ENCODE measurements around the gene CLEC20A.

CLEC20A gene

DNA sequence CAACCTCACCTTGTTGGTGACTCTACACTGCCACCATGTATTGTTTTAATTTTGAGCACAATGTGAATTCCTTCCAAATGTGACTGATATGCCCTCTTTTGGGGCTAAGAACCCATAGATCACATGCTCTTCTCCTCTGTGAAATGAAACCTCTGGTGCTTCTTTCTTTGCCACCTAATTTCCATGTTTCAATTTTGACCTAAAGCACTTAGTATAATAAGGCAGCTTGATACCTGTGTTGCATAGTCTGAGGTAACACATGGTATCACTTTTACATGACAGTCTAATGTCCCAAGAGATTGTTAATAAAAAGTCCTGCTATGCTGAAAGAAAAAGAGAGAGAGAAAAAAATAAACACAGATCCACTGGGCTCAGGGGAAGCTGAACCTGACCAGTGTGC, 24.2 kb downstream of the CLEC20A start:
- no peak for DNase-seq (ENCODE audit: low read depth in 3 of 3)

DNA sequence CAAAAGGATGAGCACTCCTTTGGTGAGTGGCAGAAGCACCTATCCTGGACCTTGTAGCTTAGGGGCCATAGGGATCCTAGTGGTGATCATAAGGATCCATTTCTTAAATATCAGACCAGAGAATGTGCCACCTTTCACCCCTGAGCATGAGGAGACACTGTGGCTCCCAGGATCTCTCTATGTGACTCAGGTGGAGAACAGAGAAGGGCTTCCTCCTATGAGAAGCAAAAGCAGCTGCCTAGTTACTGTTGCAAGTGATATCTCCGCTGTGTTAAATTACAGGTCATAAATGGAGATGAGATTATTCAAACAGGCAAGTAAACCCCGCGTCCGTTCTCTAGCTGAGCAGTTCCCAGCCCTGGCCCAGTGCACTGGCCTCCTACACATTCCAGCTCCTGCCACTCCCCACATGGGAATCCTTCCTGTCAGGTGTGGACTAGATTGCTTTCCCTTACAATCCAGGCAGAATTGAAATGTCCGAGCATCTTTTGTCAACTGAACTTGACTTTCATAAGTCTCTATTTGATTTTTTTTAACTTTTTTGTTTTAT, 26.3 kb downstream of the CLEC20A start:
- no peak for DNase-seq (ENCODE audit: low read depth in 3 of 3)

DNA sequence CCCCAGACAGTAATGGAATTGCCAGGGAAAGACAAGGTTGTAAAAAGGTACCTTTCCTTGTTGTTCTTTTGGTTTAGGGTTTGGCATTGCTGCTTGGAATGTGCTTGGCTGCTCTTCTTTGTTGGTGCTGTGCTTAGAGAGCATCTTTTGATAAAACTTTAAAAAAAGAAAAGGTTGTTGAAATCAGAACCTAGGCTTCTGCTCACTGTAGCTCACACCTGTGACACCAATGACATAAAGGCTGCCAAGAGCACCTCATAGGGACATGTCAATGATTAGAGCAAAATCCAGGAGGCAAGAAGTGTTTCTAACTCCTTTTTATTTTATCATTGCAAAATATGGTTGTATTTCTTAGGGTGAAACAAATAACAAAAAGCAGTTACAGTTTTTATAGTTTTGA, 28.9 kb downstream of the CLEC20A start:
- no peak for DNase-seq (ENCODE audit: low read depth in 3 of 3)

- DNase-seq (ENCODE audit: low read depth in 3 of 3), result no peak
Observed at GRCh38 chr1:178465011-178465410, 31.8 kb downstream of the CLEC20A start.

DNA sequence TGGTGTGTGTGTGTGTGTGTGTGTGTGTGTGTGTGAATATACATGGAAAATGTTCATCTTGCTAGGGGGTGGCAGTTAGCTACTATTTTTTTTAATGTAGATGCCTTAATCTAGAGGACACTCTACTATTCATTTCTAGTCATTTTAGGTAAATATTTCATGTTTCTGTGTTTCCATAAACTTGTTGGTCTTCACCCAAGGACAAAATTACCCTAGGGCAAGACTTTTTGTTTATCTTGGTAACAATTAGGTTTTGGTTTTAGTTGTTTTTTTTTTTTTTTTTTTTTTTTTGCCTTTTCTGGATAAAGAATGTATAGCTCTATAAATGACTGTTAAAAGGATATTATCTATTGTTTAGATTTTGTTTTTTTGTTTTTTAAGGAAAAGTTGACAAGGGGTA, 32.2 kb downstream of the CLEC20A start:
- DNase-seq (ENCODE audit: low read depth in 3 of 3), result no peak

GRCh38 chr1:178464141-178464540, 32.6 kb downstream of the CLEC20A start:
- no peak for DNase-seq (ENCODE audit: low read depth in 3 of 3)

- DNase-seq (ENCODE audit: low read depth in 3 of 3), result no peak
Observed at GRCh38 chr1:178461701-178462100, 35.1 kb downstream of the CLEC20A start.

DNA sequence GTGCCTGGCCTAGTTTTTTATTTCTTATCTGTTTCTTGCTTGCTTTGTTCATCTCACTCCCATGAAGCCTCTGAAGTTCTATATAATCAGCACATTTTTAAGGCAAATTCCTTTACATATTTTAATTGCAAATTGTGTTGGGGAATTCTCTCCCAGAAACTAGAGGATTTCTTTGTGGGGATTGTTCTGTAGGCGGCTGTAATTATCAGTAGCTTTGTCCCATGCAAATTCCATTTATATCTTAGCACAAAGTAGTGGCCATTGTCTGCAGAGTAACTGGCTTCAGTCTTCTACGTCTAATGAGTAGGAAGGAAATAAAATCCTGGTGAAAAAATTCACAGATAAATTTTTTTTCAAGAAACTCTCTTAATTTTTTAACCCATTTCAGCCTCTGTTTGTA, 35.7 kb downstream of the CLEC20A start:
- DNase-seq (ENCODE audit: low read depth in 3 of 3), result no peak

DNA sequence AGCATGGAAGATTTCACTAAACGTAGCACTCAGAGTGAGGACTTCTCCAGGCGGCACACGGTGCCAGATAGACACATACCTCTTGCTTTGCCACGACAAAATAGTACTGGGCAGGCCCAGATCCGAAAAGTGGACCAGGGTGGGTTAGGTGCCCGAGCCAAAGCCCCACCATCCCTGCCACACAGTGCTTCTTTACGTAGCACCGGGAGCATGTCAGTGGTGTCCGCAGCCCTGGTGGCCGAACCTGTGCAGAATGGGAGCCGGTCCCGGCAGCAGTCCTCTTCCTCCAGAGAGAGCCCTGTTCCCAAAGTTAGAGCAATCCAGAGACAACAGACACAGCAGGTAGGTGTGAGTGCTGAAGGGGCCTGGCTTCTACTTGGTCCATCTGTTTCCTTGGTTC, 38.6 kb downstream of the CLEC20A start:
- DNase-seq (ENCODE audit: low read depth in 3 of 3), result no peak

GRCh38 chr1:178457651-178458050, 39.1 kb downstream of the CLEC20A start:
- DNase-seq (ENCODE audit: low read depth in 3 of 3), result no peak

- DNase-seq (ENCODE audit: low read depth in 3 of 3), result no peak
Observed at GRCh38 chr1:178456472-178456871, 40.3 kb downstream of the CLEC20A start.

DNA sequence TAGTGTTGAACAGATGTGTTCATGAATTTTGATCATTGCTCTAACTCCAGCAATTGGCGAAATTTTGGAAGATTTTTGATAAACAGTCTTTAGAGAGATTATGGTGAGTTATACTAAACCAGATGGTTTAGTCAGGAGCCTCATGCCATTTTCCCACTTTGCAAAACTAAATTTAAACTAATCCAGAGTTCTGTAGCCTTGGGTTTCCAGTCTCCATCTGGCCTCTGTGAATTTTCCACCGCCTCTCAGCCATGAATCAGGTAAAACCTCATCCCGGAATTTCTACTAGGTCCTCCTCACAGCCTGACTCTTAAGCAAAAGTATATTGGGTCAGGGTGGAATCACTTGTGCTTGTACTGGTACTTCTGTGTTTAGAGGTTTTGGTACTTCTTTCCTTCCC, 44.8 kb downstream of the CLEC20A start:
- no peak for DNase-seq (ENCODE audit: low read depth in 3 of 3)

DNA sequence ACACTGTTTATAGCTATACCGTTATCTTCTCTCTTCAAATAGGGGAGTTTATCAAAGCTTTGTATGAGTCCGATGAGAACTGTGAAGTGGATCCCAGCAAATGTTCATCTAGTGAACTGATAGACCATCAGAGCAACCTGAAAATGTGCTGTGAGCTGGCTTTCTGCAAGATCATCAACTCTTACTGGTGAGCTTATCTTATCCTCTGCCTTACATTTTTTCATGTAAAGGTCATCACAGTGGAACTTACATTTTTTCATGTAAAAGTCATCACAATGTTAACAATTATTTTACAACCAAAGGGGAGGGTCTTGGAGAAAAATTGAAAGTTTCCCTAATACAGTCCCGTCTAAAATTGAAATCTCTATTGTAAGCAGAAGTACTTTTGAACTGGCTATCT, 45.2 kb downstream of the CLEC20A start:
- DNase-seq (ENCODE audit: low read depth in 3 of 3), result no peak

DNA sequence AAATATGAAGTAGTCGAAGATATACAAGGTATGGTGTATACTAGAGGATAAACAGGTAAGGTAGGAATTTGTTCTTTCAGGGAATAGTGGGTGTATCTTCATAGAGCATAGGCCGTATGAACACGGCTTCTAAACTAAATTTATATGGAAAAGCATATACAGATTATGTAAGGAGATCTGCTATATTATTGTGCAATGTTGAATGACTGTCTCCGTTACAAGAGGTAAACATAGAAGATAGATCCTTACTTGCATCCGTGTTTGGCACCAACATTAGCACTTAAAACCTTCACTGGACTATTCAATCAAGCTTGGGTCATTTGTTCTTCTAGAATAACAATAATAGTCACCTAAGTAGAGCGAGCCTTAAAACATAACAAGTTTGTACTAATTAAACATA, 45.9 kb downstream of the CLEC20A start:
- no peak for DNase-seq (ENCODE audit: low read depth in 3 of 3)

- DNase-seq (ENCODE audit: low read depth in 3 of 3), result no peak
Observed at GRCh38 chr1:178442925-178443324, 53.8 kb downstream of the CLEC20A start.

DNA sequence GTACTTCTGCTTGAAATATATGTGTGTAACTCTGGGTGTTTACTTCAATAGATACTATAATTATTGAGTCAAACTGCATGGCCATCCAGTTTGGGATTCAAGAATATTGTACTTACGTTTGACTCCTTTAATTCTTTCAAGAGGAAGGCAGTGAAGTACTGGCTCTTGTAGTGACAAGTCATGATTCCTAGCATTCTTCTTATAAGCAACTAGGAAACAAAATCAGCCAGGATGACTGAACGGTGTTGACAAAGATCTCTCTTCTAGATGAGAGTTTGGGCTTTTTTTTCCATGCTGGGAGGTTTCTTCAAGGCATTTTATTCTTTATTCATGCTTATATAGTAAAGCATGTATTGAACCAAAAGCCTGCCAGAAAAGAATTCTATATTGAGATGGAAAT, 58.3 kb downstream of the CLEC20A start:
- no peak for DNase-seq (ENCODE audit: low read depth in 3 of 3)

- no peak for DNase-seq (ENCODE audit: low read depth in 3 of 3)
Observed at GRCh38 chr1:178436899-178437298, 59.9 kb downstream of the CLEC20A start.

- DNase-seq (ENCODE audit: low read depth in 3 of 3), result no peak
Observed at GRCh38 chr1:178434899-178435435, 61.8 kb downstream of the CLEC20A start.

- DNase-seq (ENCODE audit: low read depth in 3 of 3), result no peak
Observed at GRCh38 chr1:178434360-178434759, 62.4 kb downstream of the CLEC20A start.

Measured in stimulated activated CD4-positive, alpha-beta T cell treated with anti-CD3 and anti-CD28 coated beads, TNF-alpha, amount 100 ng/mL, for 24 hours (primary cell).